Nucleus accumbens (tissue), 56 donors: ENCODE data around the gene FAM229A.
"Not testable (repeated sequence)": the region's sequence is repeated elsewhere in the genome, so short reads cannot be mapped to it uniquely, and the experiment has no call there.

Experiments
- DNase-seq, 56 donors: peaks; one replicate each; lab custom pipeline; 2025; lab: John Stamatoyannopoulos, UW

FAM229A gene

DNA sequence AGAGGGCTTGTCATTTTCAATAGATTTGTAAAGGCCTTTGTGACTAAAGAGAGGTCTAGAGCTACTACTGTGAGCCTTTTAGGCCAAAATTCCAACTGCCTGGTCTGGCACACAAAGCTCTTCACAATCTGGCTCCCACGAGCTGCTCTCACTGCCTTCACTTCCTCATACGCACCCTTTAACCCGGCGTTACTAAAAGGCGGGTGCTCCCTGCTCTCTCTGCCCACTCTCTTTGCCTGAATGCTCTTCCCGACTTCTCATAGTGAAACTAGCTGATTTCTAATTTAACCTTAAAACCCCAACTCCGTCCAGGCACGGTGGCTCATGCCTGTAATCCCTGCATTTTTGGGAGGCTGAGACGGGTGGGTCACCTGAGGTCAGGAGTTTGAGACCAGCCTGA is 17.8 kb upstream of the FAM229A start:
- DNase-seq = no peak

DNA sequence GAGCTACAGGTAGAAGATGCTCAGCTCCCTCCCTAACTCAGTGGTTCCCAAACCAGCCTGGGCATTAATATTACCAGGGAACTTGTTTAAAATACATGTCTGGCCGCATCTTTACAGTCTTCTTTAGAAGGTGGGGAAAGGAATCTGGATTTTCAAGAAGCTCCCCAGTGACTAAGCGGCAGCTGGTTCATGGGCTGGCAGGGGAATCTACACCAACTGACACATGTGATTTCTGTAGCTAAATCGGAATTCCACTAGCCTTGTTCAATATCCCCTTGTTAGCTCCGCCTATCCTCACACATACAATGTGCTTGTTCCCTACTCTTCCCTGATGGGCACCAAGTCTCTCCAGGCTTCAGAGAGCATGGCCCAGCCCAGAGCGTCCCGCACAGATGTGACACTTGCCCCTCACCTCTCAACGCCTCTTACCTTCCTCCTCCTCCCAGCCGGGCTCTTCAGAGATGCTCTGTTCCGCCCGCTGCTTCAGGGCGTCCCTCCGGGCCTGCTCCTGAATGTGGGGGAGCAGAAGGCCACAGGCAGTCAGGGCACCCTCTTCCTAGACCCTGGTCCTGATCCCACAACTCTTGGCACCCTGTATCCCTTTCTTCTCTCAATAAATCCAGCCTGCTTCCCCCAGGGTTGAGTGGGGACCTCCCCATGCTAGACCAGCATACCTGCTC is 15.4 kb upstream of the FAM229A start:
- no peak for DNase-seq

DNA sequence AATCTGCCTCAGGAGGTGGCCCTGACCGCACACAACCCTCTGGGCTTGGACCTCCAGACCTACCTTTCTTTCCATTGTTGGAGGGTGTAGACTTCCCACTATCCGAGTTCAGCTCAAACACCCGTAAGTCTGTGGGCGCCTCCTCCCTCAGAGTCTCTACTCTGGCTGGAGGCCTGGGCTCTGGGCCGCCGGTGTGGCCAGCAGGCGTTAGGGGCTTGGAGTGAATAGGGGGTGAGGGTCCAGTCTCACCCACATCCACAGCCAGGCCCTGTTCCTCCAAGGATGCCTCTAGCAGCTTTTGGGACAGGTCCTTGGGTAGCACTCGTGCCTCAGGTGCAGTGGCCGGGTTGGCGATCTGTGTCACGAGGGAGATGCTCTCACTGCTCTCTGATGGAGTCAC is 13.9 kb upstream of the FAM229A start:
- DNase-seq = no peak

GRCh38 chr1:32373996-32374592 is 11.8 kb upstream of the FAM229A start:
- DNase-seq = no peak

- no peak for DNase-seq
These were observed 10.0 kb upstream of the FAM229A start for GRCh38 chr1:32372149-32372756.

- DNase-seq = no peak
These were observed 5.8 kb upstream of the FAM229A start for GRCh38 chr1:32367912-32368635.

DNA sequence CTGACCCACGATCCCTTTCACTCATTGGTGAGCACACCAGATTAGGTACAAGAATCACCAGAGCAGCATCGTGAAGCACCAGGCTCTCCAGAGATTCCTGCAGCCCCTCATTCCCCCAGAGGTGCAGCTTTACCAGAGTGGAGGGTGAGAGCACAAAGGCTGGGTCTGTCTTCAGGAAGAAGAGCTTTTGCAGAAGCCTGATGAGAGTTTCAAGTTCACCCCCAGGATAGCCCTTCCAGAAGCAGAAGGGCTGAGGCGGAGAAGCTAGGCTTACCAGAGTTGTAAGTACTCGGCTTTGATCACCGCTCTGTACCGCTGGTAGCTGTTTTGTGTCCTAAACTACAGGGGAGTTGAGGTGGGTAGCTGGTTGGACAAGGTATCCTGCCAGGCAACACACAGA is 3.2 kb upstream of the FAM229A start:
- DNase-seq = no peak

- DNase-seq = no peak
These were observed 2.6 kb upstream of the FAM229A start for GRCh38 chr1:32364836-32365235.

DNA sequence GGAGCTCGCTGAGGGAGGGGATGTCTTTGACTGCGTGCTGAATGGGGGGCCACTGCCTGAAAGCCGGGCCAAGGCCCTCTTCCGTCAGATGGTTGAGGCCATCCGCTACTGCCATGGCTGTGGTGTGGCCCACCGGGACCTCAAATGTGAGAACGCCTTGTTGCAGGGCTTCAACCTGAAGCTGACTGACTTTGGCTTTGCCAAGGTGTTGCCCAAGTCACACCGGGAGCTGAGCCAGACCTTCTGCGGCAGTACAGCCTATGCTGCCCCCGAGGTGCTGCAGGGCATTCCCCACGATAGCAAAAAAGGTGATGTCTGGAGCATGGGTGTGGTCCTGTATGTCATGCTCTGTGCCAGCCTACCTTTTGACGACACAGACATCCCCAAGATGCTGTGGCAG is 1.4 kb upstream of the FAM229A start:
- DNase-seq = no peak

DNA sequence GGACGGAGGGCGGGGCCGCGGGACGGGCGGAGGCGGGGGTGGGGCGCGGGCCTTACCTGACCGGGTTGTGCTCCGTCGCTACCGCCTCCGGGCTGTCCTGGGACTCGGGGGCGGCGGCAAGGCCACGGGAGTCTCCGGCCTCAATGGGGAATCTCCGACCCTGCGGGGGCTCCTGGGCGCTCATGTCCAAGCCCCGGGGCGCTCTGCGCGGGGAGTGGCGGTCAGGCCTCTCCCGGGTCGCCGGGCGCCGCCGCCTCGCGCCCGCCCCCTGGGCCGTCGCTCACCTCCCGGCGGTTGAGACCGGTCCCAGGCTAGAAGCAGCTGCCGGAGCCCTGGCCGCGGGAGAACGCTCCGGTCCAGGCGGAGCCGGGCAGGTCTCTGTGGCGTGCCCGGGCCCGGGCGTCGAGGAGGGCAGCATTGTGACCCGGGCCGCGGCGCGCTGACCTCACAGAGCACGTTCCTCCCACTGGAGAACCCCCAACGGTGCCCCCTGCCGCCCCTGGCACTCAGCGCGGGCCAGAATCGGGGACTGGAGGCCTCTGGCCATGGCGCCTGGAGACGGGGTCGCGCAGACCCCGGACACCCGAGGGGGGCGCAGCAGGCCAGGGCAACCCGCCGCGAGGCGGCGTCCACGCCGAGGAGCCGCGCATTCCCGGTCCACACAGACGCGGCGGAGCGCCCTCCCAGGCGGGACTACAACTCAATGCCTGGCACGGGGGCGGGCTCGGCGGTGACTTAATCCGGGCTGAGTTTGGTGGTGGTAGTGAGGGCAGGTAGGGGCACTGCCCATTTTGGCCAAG is 411 bp downstream of the FAM229A start:
- DNase-seq = peak in 49 of 56 donors; percentile 25 to 82 (median 56)

- DNase-seq = peak in 8 of 56 donors; percentile 20 to 70 (median 32)
These were observed 994 bp downstream of the FAM229A start for GRCh38 chr1:32361308-32361673.

DNA sequence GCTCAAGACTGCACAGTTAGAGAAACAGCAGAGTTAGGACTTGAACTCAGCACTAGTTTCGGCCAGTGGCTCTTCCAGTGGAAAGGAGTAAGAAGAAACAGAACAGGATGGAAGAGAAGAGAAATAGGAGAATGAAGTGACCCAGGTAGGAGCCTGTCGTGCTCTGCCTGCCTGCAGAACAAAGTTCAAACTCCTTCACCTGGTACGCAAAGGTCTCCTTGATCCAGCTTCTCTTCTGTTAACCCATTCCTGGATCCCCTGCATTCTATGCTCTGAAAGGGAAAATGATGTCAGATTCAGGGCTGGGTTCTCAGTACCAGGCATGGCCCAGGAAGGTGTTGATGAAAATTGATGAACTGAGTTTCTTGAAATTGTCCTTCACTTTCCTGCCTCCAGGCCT is 3.9 kb downstream of the FAM229A start:
- DNase-seq = no peak

DNA sequence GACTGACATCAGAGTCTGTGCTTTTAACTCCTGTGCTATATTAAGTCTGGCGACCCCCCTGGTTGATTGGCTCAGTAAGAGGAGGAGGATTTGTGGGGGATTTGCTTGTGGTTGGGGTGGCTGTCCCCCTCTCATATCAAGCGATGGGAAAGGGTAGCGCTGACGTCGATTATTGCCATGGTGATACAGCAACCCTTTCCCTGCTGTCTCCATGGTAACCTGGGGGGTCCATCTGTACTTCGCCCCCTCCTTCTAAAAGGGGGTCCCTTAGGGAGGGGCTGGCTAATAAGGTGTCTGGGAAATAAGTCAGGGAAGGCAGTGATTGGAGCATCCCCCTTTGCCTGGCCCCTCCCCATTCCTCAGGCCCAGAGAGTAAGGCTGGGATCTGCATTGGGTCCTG is 4.7 kb downstream of the FAM229A start:
- peak in 1 of 56 donors; percentile 28 for DNase-seq

- no peak for DNase-seq
These were observed 5.8 kb downstream of the FAM229A start for GRCh38 chr1:32356478-32356877.

GRCh38 chr1:32355778-32356177 is 6.5 kb downstream of the FAM229A start:
- not testable (repeated sequence) for DNase-seq

DNA sequence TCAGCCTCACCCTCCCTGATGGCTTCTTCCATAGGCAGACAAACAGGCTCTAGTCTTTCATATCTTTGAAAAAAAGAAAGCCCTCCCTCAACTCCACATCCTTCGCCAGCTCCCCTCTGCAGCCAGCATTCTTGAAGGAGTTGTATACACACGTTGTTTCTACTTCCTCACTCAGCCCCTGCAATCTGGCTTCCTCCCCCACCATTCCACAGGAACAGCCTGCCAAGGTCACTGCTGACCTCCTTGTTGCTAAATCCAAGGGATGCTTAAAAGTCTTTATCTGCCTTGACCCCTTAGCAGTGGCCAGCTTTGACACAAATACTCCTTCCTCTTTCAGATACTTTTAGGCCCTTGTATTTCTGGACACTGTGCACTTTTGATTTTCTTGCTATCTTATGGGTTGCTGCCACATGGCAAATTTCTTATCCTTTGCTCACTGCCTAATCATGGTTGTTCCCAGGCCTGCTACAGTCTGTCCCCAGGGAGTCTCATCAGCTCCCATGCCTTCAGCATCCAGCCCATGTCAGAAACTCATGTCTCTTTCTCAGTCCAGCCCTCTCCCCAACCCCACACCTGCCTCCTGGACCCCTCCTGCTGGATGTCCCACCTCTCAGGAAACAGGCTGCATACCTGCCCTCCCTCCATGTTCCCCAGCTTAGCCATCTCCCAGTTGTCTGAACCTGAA is 8.3 kb downstream of the FAM229A start:
- DNase-seq = no peak

GRCh38 chr1:32353431-32353830 is 8.9 kb downstream of the FAM229A start:
- DNase-seq = no peak

GRCh38 chr1:32352831-32353383 is 9.4 kb downstream of the FAM229A start:
- DNase-seq = no peak

GRCh38 chr1:32352239-32352745 is 10.0 kb downstream of the FAM229A start:
- peak in 2 of 56 donors; percentile 57 to 64 for DNase-seq
